Measurements from ENCODE around the gene FBXO11.
A peak's percentile ranks its signal among the peaks of the same experiment; 100 is the strongest.

DNA sequence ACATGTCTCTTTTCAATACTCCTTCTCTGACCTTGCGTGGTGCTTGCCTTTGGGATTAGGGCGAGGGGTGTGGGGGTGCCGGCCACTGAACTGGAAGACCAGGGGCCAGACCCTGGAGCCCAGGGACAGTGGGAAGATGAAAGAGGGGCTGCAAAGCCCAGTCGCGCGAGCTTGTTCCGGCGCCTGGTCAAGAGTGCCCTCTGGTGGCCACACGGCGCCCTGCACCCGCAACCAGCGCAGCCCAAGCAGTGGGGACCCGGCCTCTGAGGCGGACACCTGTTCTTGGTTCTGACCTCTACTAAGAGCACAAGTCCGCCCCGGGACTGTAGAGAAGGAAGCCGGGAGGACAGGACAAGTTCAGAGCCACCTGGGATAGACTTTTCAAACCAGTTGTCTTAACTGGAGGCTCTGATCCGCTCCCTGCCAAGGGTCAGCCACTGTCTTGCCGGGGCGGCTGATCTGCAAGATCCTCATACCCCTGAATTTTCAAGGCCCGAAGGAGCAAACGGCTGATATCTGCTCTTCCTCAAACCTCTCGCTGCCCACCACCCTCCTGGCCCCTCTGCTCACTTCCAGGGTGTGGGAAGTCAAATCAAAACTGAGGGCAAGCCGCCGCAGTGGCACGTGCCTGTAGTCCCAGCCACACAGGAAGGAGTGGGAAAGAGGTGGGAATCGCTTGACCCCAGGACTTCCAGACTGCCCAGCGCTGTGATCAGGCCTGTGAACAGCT is 138.3 kb downstream of the FBXO11 start:
- TF ChIP-seq, protein P1, sequence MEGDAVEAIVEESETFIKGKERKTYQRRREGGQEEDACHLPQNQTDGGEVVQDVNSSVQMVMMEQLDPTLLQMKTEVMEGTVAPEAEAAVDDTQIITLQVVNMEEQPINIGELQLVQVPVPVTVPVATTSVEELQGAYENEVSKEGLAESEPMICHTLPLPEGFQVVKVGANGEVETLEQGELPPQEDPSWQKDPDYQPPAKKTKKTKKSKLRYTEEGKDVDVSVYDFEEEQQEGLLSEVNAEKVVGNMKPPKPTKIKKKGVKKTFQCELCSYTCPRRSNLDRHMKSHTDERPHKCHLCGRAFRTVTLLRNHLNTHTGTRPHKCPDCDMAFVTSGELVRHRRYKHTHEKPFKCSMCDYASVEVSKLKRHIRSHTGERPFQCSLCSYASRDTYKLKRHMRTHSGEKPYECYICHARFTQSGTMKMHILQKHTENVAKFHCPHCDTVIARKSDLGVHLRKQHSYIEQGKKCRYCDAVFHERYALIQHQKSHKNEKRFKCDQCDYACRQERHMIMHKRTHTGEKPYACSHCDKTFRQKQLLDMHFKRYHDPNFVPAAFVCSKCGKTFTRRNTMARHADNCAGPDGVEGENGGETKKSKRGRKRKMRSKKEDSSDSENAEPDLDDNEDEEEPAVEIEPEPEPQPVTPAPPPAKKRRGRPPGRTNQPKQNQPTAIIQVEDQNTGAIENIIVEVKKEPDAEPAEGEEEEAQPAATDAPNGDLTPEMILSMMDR (conservative IDR thresholded peaks at IDR 0.05; ENCODE audit: low read depth, low read length), result peak; percentile 92
- TF ChIP-seq POLR2A (IDR thresholded peaks at IDR 0.05; ENCODE audit: low read depth, low read length), result 0 out of 2 replicates have a peak, but pooled peaks have one; percentile 29
- TF ChIP-seq RCOR1 (IDR thresholded peaks at IDR 0.05; ENCODE audit: insufficient replicate concordance, low read length), result no peak
- TF ChIP-seq CEBPB (IDR thresholded peaks at IDR 0.05; ENCODE audit: low read depth, low read length), result no peak
- no peak for TF ChIP-seq FOS (IDR thresholded peaks at IDR 0.05; ENCODE audit: low read depth, low read length)
- TF ChIP-seq RFX5 (IDR thresholded peaks at IDR 0.05; ENCODE audit: low read depth, low read length), result no peak
- TF ChIP-seq BHLHE40 (IDR thresholded peaks at IDR 0.05; ENCODE audit: low read depth, low read length), result no peak
- no peak; the same call in 1 of the 2 replicates for TF ChIP-seq CHD1 (IDR thresholded peaks at IDR 0.05; ENCODE audit: low read depth, low read length)
- TF ChIP-seq MXI1 (IDR thresholded peaks at IDR 0.05; ENCODE audit: borderline replicate concordance, low read depth, low read length), result no peak
- TF ChIP-seq, protein P2, sequence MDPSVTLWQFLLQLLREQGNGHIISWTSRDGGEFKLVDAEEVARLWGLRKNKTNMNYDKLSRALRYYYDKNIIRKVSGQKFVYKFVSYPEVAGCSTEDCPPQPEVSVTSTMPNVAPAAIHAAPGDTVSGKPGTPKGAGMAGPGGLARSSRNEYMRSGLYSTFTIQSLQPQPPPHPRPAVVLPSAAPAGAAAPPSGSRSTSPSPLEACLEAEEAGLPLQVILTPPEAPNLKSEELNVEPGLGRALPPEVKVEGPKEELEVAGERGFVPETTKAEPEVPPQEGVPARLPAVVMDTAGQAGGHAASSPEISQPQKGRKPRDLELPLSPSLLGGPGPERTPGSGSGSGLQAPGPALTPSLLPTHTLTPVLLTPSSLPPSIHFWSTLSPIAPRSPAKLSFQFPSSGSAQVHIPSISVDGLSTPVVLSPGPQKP (IDR thresholded peaks at IDR 0.05; ENCODE audit: borderline replicate concordance, low read depth, low read length), result no peak
- TF ChIP-seq MAZ (IDR thresholded peaks at IDR 0.05; ENCODE audit: borderline replicate concordance, low read depth, low read length), result no peak
- TF ChIP-seq SMC3 (IDR thresholded peaks at IDR 0.05; ENCODE audit: low read depth, low read length), result peak; percentile 90
